NT2/D1 (cell line): Measurements from ENCODE around the gene RAPGEF4.
A peak's percentile ranks its signal among the peaks of the same experiment; 100 is the strongest.

Source experiments
- DNase-seq: peaks from one replicate; pipeline ENCODE4 v3.0.0-alpha.2; 2011; ENCODE audit warnings: low read depth, low spot score
- H3K27me3 ChIP-seq: 2 replicates; pipeline ENCODE4 v1.6.0; 2011; ENCODE audit warnings: mild to moderate bottlenecking; ENCODE audit not compliant: insufficient read length, insufficient read depth
- H3K36me3 ChIP-seq: 2 replicates; pipeline ENCODE4 v1.6.1; 2011; ENCODE audit warnings: mild to moderate bottlenecking, low read length, mixed read lengths; ENCODE audit not compliant: insufficient read depth, insufficient read length
- H3K4me1 ChIP-seq: 2 replicates; pipeline ENCODE4 v1.5.1; 2011; ENCODE audit not compliant: insufficient read depth, insufficient read length
- H3K4me3 ChIP-seq: 2 replicates; pipeline ENCODE4 v1.5.1; 2011; ENCODE audit warnings: low read depth; ENCODE audit not compliant: insufficient read length
- H3K9ac ChIP-seq: 2 replicates; pipeline ENCODE4 v1.6.0; 2011; ENCODE audit warnings: low read depth; ENCODE audit not compliant: insufficient read length
- H3K9me3 ChIP-seq: 2 replicates; pipeline ENCODE4 v1.5.1; 2011; ENCODE audit warnings: mild to moderate bottlenecking, low read length; ENCODE audit not compliant: insufficient read depth
- SUZ12 ChIP-seq: IDR thresholded peaks from 2 replicates; pipeline ENCODE4 v1.6.1; 2011; ENCODE audit not compliant: insufficient read length, insufficient read depth; ENCODE audit errors: extremely low read depth
- YY1 ChIP-seq: IDR thresholded peaks from 2 replicates; pipeline ENCODE4 v1.6.1; 2011; ENCODE audit not compliant: insufficient read length, insufficient read depth
- ZNF274 ChIP-seq: IDR thresholded peaks from 2 replicates; pipeline ENCODE4 v1.6.1; 2011; ENCODE audit warnings: mild to moderate bottlenecking, low read depth, low read length

Gene RAPGEF4

GRCh38 chr2:173027181-173028128, 291.8 kb downstream of the RAPGEF4 start:
- Histone ChIP-seq H3K9me3 (no peaks in the 10 kb centered on the region; the same call in 1 of the 2 replicates), H3K9ac (no peak overlapping the region), H3K36me3 (no peaks in the 10 kb centered on the region), H3K4me1 (no peaks in the 10 kb centered on the region), H3K4me3 (no peak overlapping the region), H3K27me3 (no peaks in the 10 kb centered on the region)
- DNase-seq, result peak; percentile 91
- TF ChIP-seq SUZ12 (no peak), ZNF274 (no peak), YY1 (no peak)

GRCh38 chr2:173028141-173028540, 292.5 kb downstream of the RAPGEF4 start:
- TF ChIP-seq SUZ12, result no peak
- no peak for TF ChIP-seq ZNF274
- no peak for TF ChIP-seq YY1
- Histone ChIP-seq H3K4me3 (no peak overlapping the region), H3K4me1 (no peaks in the 10 kb centered on the region), H3K9me3 (no peaks in the 10 kb centered on the region; the same call in 1 of the 2 replicates), H3K27me3 (no peaks in the 10 kb centered on the region), H3K36me3 (no peaks in the 10 kb centered on the region), H3K9ac (no peak overlapping the region)
- no peak for DNase-seq

- TF ChIP-seq ZNF274 (no peak), YY1 (no peak), SUZ12 (no peak)
- Histone ChIP-seq H3K9me3 (no peaks in the 10 kb centered on the region; the same call in 1 of the 2 replicates), H3K27me3 (no peaks in the 10 kb centered on the region), H3K9ac (no peak overlapping the region), H3K36me3 (no peaks in the 10 kb centered on the region), H3K4me3 (no peak overlapping the region), H3K4me1 (no peaks in the 10 kb centered on the region)
- DNase-seq, result no peak
These were observed 293.0 kb downstream of the RAPGEF4 start for GRCh38 chr2:173028671-173029070.

GRCh38 chr2:173030561-173031490, 295.2 kb downstream of the RAPGEF4 start:
- Histone ChIP-seq H3K4me3 (no peak overlapping the region), H3K9me3 (no peaks in the 10 kb centered on the region), H3K36me3 (no peaks in the 10 kb centered on the region), H3K27me3 (no peaks in the 10 kb centered on the region), H3K9ac (no peak overlapping the region), H3K4me1 (no peaks in the 10 kb centered on the region)
- DNase-seq, result no peak
- TF ChIP-seq YY1 (no peak), SUZ12 (no peak), ZNF274 (no peak)

- Histone ChIP-seq H3K27me3 (no peaks in the 10 kb centered on the region), H3K4me1 (no peaks in the 10 kb centered on the region), H3K9ac (no peak overlapping the region), H3K9me3 (no peaks in the 10 kb centered on the region), H3K36me3 (no peaks in the 10 kb centered on the region), H3K4me3 (no peak overlapping the region)
- TF ChIP-seq SUZ12 (no peak), ZNF274 (no peak), YY1 (no peak)
- no peak for DNase-seq
These were observed 296.4 kb downstream of the RAPGEF4 start for GRCh38 chr2:173032032-173032431.

GRCh38 chr2:173033084-173033483, 297.4 kb downstream of the RAPGEF4 start:
- Histone ChIP-seq H3K9me3 (no peaks in the 10 kb centered on the region), H3K9ac (no peak overlapping the region), H3K4me3 (no peak overlapping the region), H3K36me3 (no peaks in the 10 kb centered on the region), H3K27me3 (no peaks in the 10 kb centered on the region), H3K4me1 (peaks cover 2% of the 10 kb centered on the region)
- no peak for TF ChIP-seq ZNF274
- no peak for TF ChIP-seq SUZ12
- TF ChIP-seq YY1, result no peak
- no peak for DNase-seq
